PC-9 (cell line): Measurements from ENCODE around the gene NR2C2.

Experiments
- EZH2 ChIP-seq: fragments of 200-600 bp; sonication (generic); IDR thresholded peaks from 2 replicates; pipeline ENCODE4 v1.8.0; 2017; ENCODE audit warnings: antibody characterized with exemption, low read depth
- TF ChIP-seq, protein P1 (sequence below): fragments of 200-600 bp; sonication (generic); conservative IDR thresholded peaks from 2 replicates; pipeline ENCODE4 v1.6.1; 2017; ENCODE audit warnings: mixed run types, antibody characterized with exemption, mild to moderate bottlenecking, moderate library complexity

DNA sequence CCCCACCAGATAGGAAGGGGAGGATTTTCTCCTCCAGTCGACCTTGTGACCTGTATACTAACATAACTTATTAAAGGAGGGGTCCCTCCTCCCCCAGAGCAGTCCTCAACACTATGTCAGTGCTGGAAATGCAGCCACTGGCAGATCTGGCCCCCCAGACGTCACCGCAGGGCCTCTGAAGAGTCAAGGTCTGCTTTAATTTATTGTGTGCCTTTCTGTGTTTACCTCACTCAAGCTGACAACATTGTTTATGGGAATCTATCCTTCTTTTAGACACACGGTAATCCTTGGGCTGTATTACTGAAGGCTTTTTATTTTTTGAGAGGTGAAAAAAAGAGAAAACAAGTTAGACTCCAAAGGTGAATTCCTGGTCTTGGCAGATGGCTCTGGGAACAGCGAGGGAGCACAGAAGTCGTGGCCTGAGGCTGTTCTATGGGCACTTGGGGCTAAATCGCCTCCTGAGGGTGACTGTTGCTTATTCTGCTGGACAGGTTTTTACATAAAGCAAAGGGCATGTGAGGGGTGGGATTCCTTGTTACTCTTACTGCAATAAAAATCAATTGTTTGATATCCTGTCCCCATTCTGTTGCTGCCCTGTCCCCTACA is 13.5 kb upstream of the NR2C2 start:
- TF ChIP-seq, protein P1, sequence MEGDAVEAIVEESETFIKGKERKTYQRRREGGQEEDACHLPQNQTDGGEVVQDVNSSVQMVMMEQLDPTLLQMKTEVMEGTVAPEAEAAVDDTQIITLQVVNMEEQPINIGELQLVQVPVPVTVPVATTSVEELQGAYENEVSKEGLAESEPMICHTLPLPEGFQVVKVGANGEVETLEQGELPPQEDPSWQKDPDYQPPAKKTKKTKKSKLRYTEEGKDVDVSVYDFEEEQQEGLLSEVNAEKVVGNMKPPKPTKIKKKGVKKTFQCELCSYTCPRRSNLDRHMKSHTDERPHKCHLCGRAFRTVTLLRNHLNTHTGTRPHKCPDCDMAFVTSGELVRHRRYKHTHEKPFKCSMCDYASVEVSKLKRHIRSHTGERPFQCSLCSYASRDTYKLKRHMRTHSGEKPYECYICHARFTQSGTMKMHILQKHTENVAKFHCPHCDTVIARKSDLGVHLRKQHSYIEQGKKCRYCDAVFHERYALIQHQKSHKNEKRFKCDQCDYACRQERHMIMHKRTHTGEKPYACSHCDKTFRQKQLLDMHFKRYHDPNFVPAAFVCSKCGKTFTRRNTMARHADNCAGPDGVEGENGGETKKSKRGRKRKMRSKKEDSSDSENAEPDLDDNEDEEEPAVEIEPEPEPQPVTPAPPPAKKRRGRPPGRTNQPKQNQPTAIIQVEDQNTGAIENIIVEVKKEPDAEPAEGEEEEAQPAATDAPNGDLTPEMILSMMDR = no peak
- TF ChIP-seq EZH2 = no peak
